K562 (cell line): ENCODE data around the gene COG2.

Experiments used
- FOS ChIP-seq: IDR thresholded peaks from 3 replicates; pipeline ENCODE4 v1.6.1; 2011; ENCODE audit not compliant: insufficient read length; ENCODE audit errors: extremely low read depth
- FOXA1 ChIP-seq: fragments of 450-650 bp; IDR thresholded peaks from 2 replicates; pipeline ENCODE4 v1.6.1; 2016; ENCODE audit warnings: mild to moderate bottlenecking, borderline replicate concordance
- GTF2A2 ChIP-seq: IDR thresholded peaks from 2 replicates; pipeline ENCODE4 v1.6.1; 2016; ENCODE audit warnings: mild to moderate bottlenecking, missing genetic modification characterization, missing compliant biosample characterization
- POLR2A ChIP-seq: fragments of 450-650 bp; conservative IDR thresholded peaks from 2 replicates; pipeline ENCODE4 v1.6.1; 2016
- POLR2AphosphoS5 ChIP-seq: IDR thresholded peaks from 2 replicates; pipeline ENCODE4 v1.6.1; 2011; ENCODE audit warnings: mild to moderate bottlenecking, low read depth, low read length, moderate library complexity; ENCODE audit not compliant: control insufficient read depth, insufficient read depth
- RAD21 ChIP-seq, 2 experiments: fragments of 250-450 bp in 1 of 2; fragments of 450-650 bp in 1 of 2; sonication (Bioruptor Pico) in 1 of 2; formaldehyde crosslinking in 1 of 2; IDR thresholded peaks in 1 of 2; conservative IDR thresholded peaks in 1 of 2; 2 replicates each; pipeline versions ENCODE4 v1.4.0 to v1.8.0; 2020 to 2022; ENCODE audit warnings: mild to moderate bottlenecking in 2 of 2, moderate library complexity in 1 of 2
- SMARCA5 ChIP-seq: fragments of 450-650 bp; IDR thresholded peaks from 2 replicates; pipeline ENCODE4 v1.6.1; 2016
- THRA ChIP-seq: fragments of 450-650 bp; IDR thresholded peaks from 2 replicates; pipeline ENCODE4 v1.6.1; 2017; ENCODE audit warnings: mild to moderate bottlenecking, moderate library complexity
- TF ChIP-seq, protein P1 (sequence below), 3 experiments: IDR thresholded peaks in 2 of 3; conservative IDR thresholded peaks in 1 of 3; 2 replicates each; pipeline ENCODE4 v1.5.1; 2011 to 2012; ENCODE audit warnings: low read length in 3 of 3, mild to moderate bottlenecking in 3 of 3, control low read depth in 2 of 3, improper control_type of control experiment in 1 of 3, inconsistent platforms in 1 of 3, low read depth in 1 of 3, mixed read lengths in 1 of 3, moderate library complexity in 1 of 3; ENCODE audit not compliant: insufficient read depth in 2 of 3

DNA sequence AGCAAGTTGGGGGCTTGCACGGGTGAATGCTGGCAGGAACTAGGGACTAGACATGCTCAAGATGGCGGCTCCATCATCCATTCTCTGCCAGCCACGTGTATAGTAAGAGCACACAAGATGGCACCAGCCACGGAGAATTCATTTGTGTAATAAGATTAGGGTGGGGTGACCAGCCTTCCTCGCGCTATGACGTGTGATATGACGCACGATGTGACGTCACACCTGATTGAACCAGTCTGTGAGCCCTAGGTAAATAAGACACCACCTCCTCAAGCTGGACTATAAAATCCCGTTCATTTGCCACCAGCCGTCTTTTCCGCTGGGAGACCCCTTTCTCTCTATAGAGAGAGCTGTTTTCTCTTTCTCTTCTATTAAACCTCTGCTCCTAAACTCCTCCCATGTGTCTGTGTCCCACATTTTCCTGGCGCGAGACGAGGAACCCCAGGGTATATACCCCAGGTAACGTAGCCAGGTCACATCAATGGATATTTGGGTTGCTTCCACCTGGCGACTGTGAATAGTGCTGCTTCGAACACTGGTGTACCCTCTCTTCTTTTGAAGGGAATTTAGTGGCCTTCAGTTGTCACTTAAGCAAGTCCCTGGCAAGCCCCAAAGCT lies 18.1 kb upstream of the COG2 start:
- TF ChIP-seq FOS (no peak), FOXA1 (no peak), SMARCA5 (no peak), POLR2A (no peak), THRA (no peak), GTF2A2 (tag) (no peak), POLR2AphosphoS5 (no peak), RAD21 (CRISPR knock-in tag; conservative IDR thresholded peaks at IDR 0.05 in 1 of 2, IDR thresholded peaks at IDR 0.05 in 1 of 2) (no peak)
- TF ChIP-seq, protein P1, sequence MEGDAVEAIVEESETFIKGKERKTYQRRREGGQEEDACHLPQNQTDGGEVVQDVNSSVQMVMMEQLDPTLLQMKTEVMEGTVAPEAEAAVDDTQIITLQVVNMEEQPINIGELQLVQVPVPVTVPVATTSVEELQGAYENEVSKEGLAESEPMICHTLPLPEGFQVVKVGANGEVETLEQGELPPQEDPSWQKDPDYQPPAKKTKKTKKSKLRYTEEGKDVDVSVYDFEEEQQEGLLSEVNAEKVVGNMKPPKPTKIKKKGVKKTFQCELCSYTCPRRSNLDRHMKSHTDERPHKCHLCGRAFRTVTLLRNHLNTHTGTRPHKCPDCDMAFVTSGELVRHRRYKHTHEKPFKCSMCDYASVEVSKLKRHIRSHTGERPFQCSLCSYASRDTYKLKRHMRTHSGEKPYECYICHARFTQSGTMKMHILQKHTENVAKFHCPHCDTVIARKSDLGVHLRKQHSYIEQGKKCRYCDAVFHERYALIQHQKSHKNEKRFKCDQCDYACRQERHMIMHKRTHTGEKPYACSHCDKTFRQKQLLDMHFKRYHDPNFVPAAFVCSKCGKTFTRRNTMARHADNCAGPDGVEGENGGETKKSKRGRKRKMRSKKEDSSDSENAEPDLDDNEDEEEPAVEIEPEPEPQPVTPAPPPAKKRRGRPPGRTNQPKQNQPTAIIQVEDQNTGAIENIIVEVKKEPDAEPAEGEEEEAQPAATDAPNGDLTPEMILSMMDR (IDR thresholded peaks at IDR 0.05 in 2 of 3, conservative IDR thresholded peaks at IDR 0.05 in 1 of 3; ENCODE audit: insufficient read depth in 2 of 3, low read depth in 1 of 3, low read length in 3 of 3): no peak
